ENCODE measurements around the gene C11orf58. TPM values are rescaled to one million over a fixed set of nuclear protein-coding genes. Genes with fewer than 3 reads are reported as not detected.

C11orf58 gene
- total and polyA plus RNA-seq, 8 donors: 39.3 to 73.6 (median 53.5) TPM

DNA sequence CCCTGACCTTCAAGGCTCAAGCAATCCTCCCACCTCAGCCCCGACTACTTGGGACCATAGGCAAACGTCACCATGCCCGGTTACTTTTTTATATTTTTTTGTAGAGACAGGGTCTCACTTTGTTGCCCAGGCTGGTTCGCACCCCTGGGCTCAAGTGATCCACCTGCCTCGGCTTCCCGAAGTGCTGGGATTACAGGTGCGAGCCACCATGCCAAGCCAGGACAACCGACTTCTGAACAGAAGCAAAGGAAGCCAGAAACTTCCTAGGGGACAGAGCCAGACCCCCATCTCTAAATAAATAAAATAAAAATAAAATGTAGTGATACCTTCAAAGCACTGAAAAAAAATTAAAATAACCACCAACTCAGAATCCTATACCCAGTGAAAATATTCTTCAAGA lies 26.4 kb downstream of the C11orf58 start:
- ATAC-seq: no peak
- no peak for FAIRE-seq

DNA sequence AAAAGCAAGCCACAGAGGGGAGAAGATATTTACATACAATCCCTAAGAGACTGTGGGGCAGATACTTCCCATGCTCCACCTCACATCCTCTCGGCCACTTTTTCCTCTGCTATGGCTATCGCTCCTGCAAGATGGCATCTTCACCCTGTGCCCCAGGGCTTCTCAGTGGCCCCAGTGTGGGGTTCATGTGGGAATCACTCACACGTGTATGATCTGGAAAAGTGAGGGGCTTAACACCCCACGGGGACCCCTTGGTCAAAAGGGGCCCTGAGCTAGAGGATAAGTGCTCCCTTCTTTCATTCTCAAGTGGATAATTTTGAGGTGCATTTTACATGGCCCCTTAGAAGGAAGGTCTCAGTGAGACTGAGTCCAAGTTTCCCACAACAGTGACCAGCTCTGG lies 28.7 kb downstream of the C11orf58 start:
- no peak overlapping the region for H3K27ac ChIP-seq
- TF ChIP-seq, protein P1, sequence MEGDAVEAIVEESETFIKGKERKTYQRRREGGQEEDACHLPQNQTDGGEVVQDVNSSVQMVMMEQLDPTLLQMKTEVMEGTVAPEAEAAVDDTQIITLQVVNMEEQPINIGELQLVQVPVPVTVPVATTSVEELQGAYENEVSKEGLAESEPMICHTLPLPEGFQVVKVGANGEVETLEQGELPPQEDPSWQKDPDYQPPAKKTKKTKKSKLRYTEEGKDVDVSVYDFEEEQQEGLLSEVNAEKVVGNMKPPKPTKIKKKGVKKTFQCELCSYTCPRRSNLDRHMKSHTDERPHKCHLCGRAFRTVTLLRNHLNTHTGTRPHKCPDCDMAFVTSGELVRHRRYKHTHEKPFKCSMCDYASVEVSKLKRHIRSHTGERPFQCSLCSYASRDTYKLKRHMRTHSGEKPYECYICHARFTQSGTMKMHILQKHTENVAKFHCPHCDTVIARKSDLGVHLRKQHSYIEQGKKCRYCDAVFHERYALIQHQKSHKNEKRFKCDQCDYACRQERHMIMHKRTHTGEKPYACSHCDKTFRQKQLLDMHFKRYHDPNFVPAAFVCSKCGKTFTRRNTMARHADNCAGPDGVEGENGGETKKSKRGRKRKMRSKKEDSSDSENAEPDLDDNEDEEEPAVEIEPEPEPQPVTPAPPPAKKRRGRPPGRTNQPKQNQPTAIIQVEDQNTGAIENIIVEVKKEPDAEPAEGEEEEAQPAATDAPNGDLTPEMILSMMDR (IDR thresholded peaks at IDR 0.05): no peak
- 83 to 96% methylated on average over 4 of the region's 4 CpGs for WGBS, 2 donors
- H3K4me3 ChIP-seq: no peak overlapping the region
- no peaks in the 10 kb centered on the region for H3K4me1 ChIP-seq
- ATAC-seq: no peak
- H3K9me3 ChIP-seq: no peaks in the 10 kb centered on the region
- FAIRE-seq: no peak
- DNase-seq: no peak
- intact Hi-C loops (cut with DNase I): no loop called here
- H3K27me3 ChIP-seq: no peaks in the 10 kb centered on the region
- no peaks in the 10 kb centered on the region for H3K36me3 ChIP-seq

More for the DNA sequence above, 26.4 kb downstream of the C11orf58 start:
- Histone ChIP-seq H3K27ac (no peak overlapping the region), H3K27me3 (no peaks in the 10 kb centered on the region), H3K4me3 (no peak overlapping the region), H3K36me3 (no peaks in the 10 kb centered on the region), H3K4me1 (no peaks in the 10 kb centered on the region), H3K9me3 (no peaks in the 10 kb centered on the region)
- DNase-seq: no peak
- TF ChIP-seq, protein P1 (IDR thresholded peaks at IDR 0.05): no peak
- 93 to 94% methylated on average over 8 of the region's 8 CpGs for WGBS, 2 donors
- intact Hi-C loops (cut with DNase I): no loop called here

DNA sequence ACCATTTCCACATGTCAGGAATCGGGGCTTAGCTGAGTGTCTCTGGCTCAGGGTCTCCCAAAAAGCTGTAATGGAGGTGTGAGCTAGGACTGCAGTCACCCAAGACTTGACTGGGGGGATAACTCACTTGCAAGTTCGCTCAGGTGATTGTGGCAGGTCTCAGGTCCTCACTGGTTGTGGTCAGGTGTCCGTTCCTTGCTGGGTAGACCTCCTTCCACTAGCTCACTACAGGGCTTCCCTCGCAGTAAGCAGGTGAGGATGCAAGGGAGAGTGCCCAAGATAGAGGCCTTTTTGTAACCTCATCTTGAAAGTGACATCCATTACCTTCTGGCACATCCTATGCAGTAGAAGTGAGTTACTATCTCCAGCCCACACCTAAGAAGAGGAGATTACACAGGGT lies 29.5 kb downstream of the C11orf58 start:
- ATAC-seq (no peak), FAIRE-seq (no peak), DNase-seq (no peak)
- Histone ChIP-seq H3K36me3 (no peaks in the 10 kb centered on the region), H3K9me3 (no peaks in the 10 kb centered on the region), H3K27me3 (no peaks in the 10 kb centered on the region), H3K4me1 (no peaks in the 10 kb centered on the region), H3K27ac (no peak overlapping the region), H3K4me3 (no peak overlapping the region)
- intact Hi-C loops (cut with DNase I): no loop called here
- 88 to 91% methylated on average over 4 of the region's 4 CpGs for WGBS, 2 donors
- TF ChIP-seq, protein P1 (IDR thresholded peaks at IDR 0.05): no peak

DNA sequence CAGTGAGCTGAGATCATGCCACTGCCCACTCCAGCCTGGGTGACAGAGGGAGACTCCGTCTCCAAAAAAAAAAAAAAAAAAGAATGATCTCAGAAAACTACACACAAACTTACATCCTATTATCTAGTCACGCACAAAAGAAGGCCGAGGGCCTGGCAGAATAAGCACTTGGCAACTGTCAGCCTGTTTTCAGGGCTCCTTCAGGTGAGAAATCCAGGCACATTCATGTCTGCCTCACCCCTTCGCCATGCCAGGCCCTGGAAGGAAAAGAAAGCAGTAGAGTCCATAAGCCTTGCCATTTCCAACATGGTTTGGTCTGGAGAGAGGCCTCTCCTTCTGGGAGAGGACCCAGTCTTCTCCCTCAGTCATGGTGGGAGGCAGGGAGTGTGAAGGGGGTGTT lies 30.9 kb downstream of the C11orf58 start:
- Histone ChIP-seq H3K4me3 (no peak overlapping the region), H3K4me1 (no peaks in the 10 kb centered on the region), H3K9me3 (no peaks in the 10 kb centered on the region), H3K27ac (no peak overlapping the region), H3K36me3 (no peaks in the 10 kb centered on the region), H3K27me3 (no peaks in the 10 kb centered on the region)
- intact Hi-C loops (cut with DNase I): no loop called here
- no peak for FAIRE-seq
- TF ChIP-seq, protein P1 (IDR thresholded peaks at IDR 0.05): no peak
- DNase-seq: no peak
- 94 to 100% methylated on average over 3 to 4 of the region's 4 CpGs for WGBS, 2 donors
- ATAC-seq: no peak

DNA sequence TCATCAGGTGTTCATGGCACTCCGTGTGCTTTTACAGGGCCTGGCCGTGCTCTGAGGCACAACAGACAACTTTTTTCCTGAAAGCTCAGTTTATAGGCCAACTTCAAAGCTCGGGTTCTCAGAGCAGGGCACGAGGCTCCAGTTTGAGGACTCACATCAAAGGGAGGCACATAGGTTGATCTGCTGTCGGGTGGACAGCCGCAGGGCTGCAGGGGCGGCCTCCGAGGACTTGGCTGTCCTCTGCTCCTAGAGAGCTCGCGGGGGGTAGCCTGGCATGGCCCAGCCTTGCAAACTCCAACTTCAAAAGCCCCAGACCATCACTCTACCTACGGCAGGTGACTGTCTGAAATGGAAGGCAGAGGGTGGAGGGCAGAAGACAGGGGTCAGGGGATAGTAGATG lies 31.6 kb downstream of the C11orf58 start:
- FAIRE-seq (no peak), ATAC-seq (no peak), DNase-seq (no peak)
- intact Hi-C loops (cut with DNase I): no loop called here
- no peaks in the 10 kb centered on the region for H3K9me3 ChIP-seq
- WGBS, 2 donors: 81 to 82% methylated on average over 11 of the region's 11 CpGs
- TF ChIP-seq, protein P1 (IDR thresholded peaks at IDR 0.05): no peak
- H3K4me1 ChIP-seq: no peaks in the 10 kb centered on the region
- no peak overlapping the region for H3K4me3 ChIP-seq
- no peaks in the 10 kb centered on the region for H3K36me3 ChIP-seq
- H3K27me3 ChIP-seq: no peaks in the 10 kb centered on the region
- no peak overlapping the region for H3K27ac ChIP-seq
